HepG2 (cell line): ENCODE data around the gene POLDIP3. TPM values are rescaled to one million over a fixed set of nuclear protein-coding genes. Genes with fewer than 3 reads are reported as not detected.

Experiments
- ATF4 ChIP-seq, 2 experiments: fragments of 450-650 bp in 1 of 2; sonication (generic) in 1 of 2; formaldehyde crosslinking; IDR thresholded peaks; 2 replicates each; pipeline versions ENCODE4 v1.5.0 to v1.8.0; 2020 to 2022; ENCODE audit warnings: mild to moderate bottlenecking in 1 of 2, missing genetic modification reagents in 1 of 2
- CBX1 ChIP-seq: IDR thresholded peaks from one replicate; pipeline ENCODE4 v1.6.1; 2016; ENCODE audit warnings: antibody characterized with exemption, low read depth
- HES4 ChIP-seq: sonication (generic); formaldehyde crosslinking; IDR thresholded peaks from 2 replicates; pipeline ENCODE4 v1.9.0; 2021; ENCODE audit warnings: mild to moderate bottlenecking, missing genetic modification reagents, borderline replicate concordance
- HNRNPLL ChIP-seq: fragments of 200-400 bp; formaldehyde crosslinking; IDR thresholded peaks from 2 replicates; pipeline ENCODE4 v1.6.1; 2017; ENCODE audit warnings: mild to moderate bottlenecking, low read depth, low read length; ENCODE audit not compliant: poor library complexity, severe bottlenecking
- ISX ChIP-seq: sonication (generic); formaldehyde crosslinking; conservative IDR thresholded peaks from 2 replicates; pipeline ENCODE4 v1.5.0; 2020; ENCODE audit warnings: missing genetic modification reagents
- PLSCR1 ChIP-seq: sonication (generic); formaldehyde crosslinking; IDR thresholded peaks from 2 replicates; pipeline ENCODE4 v1.5.0; 2020; ENCODE audit warnings: missing genetic modification reagents, mild to moderate bottlenecking, borderline replicate concordance
- SATB2 ChIP-seq: sonication (generic); formaldehyde crosslinking; IDR thresholded peaks from 2 replicates; pipeline ENCODE4 v1.5.0; 2020; ENCODE audit warnings: missing genetic modification reagents
- SETDB1 ChIP-seq: sonication (generic); formaldehyde crosslinking; IDR thresholded peaks from 2 replicates; pipeline ENCODE4 v1.5.1; 2020; ENCODE audit warnings: missing genetic modification reagents, mild to moderate bottlenecking, borderline replicate concordance
- TCF12 ChIP-seq, 2 experiments: fragments of 450-650 bp in 1 of 2; sonication (generic) in 1 of 2; formaldehyde crosslinking in 1 of 2; IDR thresholded peaks; 2 replicates each; pipeline versions ENCODE4 v1.6.1 to v1.8.0; 2017 to 2022; ENCODE audit warnings: antibody characterized with exemption in 1 of 2, mild to moderate bottlenecking in 1 of 2, missing genetic modification reagents in 1 of 2, moderate library complexity in 1 of 2
- TEAD2 ChIP-seq: sonication (generic); formaldehyde crosslinking; IDR thresholded peaks from 2 replicates; pipeline ENCODE4 v1.9.0; 2021; ENCODE audit warnings: missing genetic modification reagents
- ZBTB42 ChIP-seq: sonication (generic); formaldehyde crosslinking; IDR thresholded peaks from 2 replicates; pipeline ENCODE4 v1.5.0; 2020; ENCODE audit warnings: mild to moderate bottlenecking, missing genetic modification reagents
- ZXDC ChIP-seq: sonication (generic); formaldehyde crosslinking; IDR thresholded peaks from 2 replicates; pipeline ENCODE4 v1.5.0; 2020; ENCODE audit warnings: mild to moderate bottlenecking, missing genetic modification reagents
- polyA plus RNA-seq, 8 experiments: library from polyadenylated mRNA; depleted of rRNA in 3 of 8; stranded (reverse) in 7 of 8; unstranded in 1 of 8; fragments of >200 nt; fragmentation: Illumina TruSeq in 4 of 8; extraction: Trizol in 4 of 8; gene quantifications; 2 replicates each; pipeline versions ENCODE4 v1.2.1 to v1.2.3, GENCODE V29; 2011 to 2016; ENCODE audit warnings: low read depth in 4 of 8, missing spikeins in 1 of 8, mixed read lengths in 1 of 8; ENCODE audit not compliant: insufficient read depth in 1 of 8
- total RNA-seq, 5 experiments: library from RNA; depleted of rRNA; stranded (reverse); fragments of >200 nt; fragmentation: Illumina TruSeq; extraction: Trizol; gene quantifications; 2 replicates each; pipeline ENCODE4 v1.2.3, GENCODE V29; 2016; ENCODE audit warnings: low read depth in 1 of 5
- TF ChIP-seq, protein P1 (sequence below): sonication (generic); formaldehyde crosslinking; IDR thresholded peaks from 2 replicates; pipeline ENCODE4 v1.5.0; 2020; ENCODE audit warnings: missing genetic modification reagents
- TF ChIP-seq, protein P2 (sequence below), 2 experiments: sonication (generic) in 1 of 2; formaldehyde crosslinking in 1 of 2; IDR thresholded peaks; 2 replicates each; pipeline versions ENCODE4 v1.5.1 to v1.6.1; 2011 to 2020; ENCODE audit warnings: borderline replicate concordance in 1 of 2, low read depth in 1 of 2, low read length in 1 of 2, mild to moderate bottlenecking in 1 of 2, missing genetic modification reagents in 1 of 2, moderate library complexity in 1 of 2
- TF ChIP-seq, protein P3 (sequence below): sonication (generic); formaldehyde crosslinking; conservative IDR thresholded peaks from 2 replicates; pipeline ENCODE4 v1.4.0; 2020; ENCODE audit warnings: missing genetic modification reagents
- TF ChIP-seq, protein P4 (sequence below): sonication (generic); formaldehyde crosslinking; IDR thresholded peaks from 2 replicates; pipeline ENCODE4 v1.5.0; 2020; ENCODE audit warnings: missing genetic modification reagents

The POLDIP3 gene
- total and polyA plus RNA-seq, 2 of the 13 experiments (the other 11 are each of a cell fraction or from before 2014, with no cell fraction given): 45.8 to 47.4 TPM

DNA sequence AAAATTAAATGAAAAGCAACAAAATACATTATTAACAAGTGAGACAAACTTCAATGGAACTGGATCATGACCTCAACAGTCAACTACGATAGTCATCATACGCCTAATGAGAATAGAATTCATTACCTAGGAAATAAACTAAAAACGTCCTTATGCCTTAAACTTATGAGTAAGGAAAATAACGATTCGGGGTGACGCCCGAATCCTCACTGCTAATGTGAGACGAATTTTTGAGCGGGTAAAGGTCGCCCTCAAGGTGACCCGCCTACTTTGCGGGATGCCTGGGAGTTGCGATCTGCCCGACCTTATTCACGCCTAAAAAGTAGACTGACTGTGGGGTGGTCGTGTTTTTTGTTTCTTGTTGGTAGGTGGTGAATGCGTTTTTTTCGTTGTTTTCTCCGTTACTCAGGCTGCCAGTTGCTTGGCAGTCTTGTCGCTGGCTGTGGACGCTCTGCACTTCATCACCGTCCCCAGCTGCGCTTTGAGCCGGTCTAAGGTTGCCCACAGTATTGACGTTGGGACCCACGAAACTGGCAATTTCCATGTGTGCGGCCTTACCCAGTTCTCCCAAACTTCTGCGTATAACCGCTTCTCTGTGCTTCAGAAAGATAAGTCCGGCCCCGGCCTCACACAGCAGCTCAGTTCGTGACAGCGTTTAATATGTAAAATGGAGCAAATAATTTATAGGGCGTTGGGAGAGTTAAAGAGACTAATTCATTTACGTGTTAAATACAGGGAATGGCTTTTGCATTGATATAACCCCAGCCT, 593 bp upstream of the POLDIP3 start (continued):
- no peak; the same call in 1 of the 2 replicates for TF ChIP-seq ZBTB42
- TF ChIP-seq TCF12 (IDR thresholded peaks at IDR 0.05): no peak
- TF ChIP-seq TCF12 (CRISPR knock-in tag; IDR thresholded peaks at IDR 0.05): peak; percentile 66; the same call in 1 of the 2 replicates
- no peak for TF ChIP-seq PLSCR1
- TF ChIP-seq ZXDC (CRISPR knock-in tag): peak; percentile 96
- TF ChIP-seq, protein P1, sequence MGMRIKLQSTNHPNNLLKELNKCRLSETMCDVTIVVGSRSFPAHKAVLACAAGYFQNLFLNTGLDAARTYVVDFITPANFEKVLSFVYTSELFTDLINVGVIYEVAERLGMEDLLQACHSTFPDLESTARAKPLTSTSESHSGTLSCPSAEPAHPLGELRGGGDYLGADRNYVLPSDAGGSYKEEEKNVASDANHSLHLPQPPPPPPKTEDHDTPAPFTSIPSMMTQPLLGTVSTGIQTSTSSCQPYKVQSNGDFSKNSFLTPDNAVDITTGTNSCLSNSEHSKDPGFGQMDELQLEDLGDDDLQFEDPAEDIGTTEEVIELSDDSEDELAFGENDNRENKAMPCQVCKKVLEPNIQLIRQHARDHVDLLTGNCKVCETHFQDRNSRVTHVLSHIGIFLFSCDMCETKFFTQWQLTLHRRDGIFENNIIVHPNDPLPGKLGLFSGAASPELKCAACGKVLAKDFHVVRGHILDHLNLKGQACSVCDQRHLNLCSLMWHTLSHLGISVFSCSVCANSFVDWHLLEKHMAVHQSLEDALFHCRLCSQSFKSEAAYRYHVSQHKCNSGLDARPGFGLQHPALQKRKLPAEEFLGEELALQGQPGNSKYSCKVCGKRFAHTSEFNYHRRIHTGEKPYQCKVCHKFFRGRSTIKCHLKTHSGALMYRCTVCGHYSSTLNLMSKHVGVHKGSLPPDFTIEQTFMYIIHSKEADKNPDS (CRISPR knock-in tag): no peak
- TF ChIP-seq CBX1: peak; percentile 100
- TF ChIP-seq, protein P2, sequence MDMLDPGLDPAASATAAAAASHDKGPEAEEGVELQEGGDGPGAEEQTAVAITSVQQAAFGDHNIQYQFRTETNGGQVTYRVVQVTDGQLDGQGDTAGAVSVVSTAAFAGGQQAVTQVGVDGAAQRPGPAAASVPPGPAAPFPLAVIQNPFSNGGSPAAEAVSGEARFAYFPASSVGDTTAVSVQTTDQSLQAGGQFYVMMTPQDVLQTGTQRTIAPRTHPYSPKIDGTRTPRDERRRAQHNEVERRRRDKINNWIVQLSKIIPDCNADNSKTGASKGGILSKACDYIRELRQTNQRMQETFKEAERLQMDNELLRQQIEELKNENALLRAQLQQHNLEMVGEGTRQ (IDR thresholded peaks at IDR 0.05; ENCODE audit: low read depth, low read length): no peak
- TF ChIP-seq, protein P2 (CRISPR knock-in tag; IDR thresholded peaks at IDR 0.05; ENCODE audit: borderline replicate concordance): no peak
- TF ChIP-seq, protein P3, sequence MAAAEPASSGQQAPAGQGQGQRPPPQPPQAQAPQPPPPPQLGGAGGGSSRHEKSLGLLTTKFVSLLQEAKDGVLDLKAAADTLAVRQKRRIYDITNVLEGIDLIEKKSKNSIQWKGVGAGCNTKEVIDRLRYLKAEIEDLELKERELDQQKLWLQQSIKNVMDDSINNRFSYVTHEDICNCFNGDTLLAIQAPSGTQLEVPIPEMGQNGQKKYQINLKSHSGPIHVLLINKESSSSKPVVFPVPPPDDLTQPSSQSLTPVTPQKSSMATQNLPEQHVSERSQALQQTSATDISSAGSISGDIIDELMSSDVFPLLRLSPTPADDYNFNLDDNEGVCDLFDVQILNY: peak; percentile 63; the same call in 1 of the 2 replicates
- TF ChIP-seq TEAD2 (CRISPR knock-in tag): no peak
- TF ChIP-seq HES4 (CRISPR knock-in tag): no peak
- TF ChIP-seq ATF4 (CRISPR knock-in tag; IDR thresholded peaks at IDR 0.05): peak in 1 of 2 experiments; percentile 83
- TF ChIP-seq, protein P4, sequence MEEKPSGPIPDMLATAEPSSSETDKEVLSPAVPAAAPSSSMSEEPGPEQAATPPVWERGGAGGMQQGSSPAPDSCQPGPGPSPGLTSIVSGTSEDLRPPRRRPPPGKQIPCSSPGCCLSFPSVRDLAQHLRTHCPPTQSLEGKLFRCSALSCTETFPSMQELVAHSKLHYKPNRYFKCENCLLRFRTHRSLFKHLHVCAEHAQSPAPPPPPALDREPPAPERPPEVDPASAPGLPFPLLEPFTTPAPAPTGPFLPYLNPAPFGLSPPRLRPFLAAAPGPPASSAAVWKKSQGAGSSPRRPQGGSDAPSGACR (CRISPR knock-in tag): no peak; the same call in 1 of the 2 replicates
- TF ChIP-seq ISX: peak; percentile 79; the same call in 1 of the 2 replicates
- peak; percentile 50 for TF ChIP-seq HNRNPLL
- no peak for TF ChIP-seq SETDB1 (CRISPR knock-in tag)
- TF ChIP-seq SATB2 (CRISPR knock-in tag): peak; percentile 84
